ENCODE results near the gene PPP1R14C.

PPP1R14C gene

GRCh38 chr6:150296890-150297289 lies 154.0 kb downstream of the PPP1R14C start:
- no peak for DNase-seq (ENCODE audit: low read depth, low spot score)

- no peak for DNase-seq (ENCODE audit: low read depth, low spot score)
These were observed 154.6 kb downstream of the PPP1R14C start for GRCh38 chr6:150297327-150298029.

- DNase-seq (ENCODE audit: low read depth, low spot score), result no peak
These were observed 155.2 kb downstream of the PPP1R14C start for GRCh38 chr6:150298030-150298380.

- no peak for DNase-seq (ENCODE audit: low read depth, low spot score)
These were observed 155.8 kb downstream of the PPP1R14C start for GRCh38 chr6:150298676-150299075.
